Gastrocnemius medialis (tissue), 4 donors: ENCODE results near the gene CCN6. TPM values are rescaled to one million over a fixed set of nuclear protein-coding genes. Genes with fewer than 3 reads are reported as not detected.

Experiments
- ATAC-seq, 2 donors: fragments of 150-250 bp; one replicate each; pipeline ENCODE4 v1.9.1; 2016
- DNase-seq, 2 donors: peaks; one replicate each; pipeline ENCODE4 v3.0.0-alpha.2; 2019
- H3K27ac ChIP-seq, 4 donors: fragments of 200-600 bp; sonication (generic); 1 replicate in 1 of 4; 2 replicates in 3 of 4; pipeline ENCODE4 v1.5.1; 2016 to 2018; ENCODE audit warnings: mild to moderate bottlenecking in 2 of 4, moderate library complexity in 1 of 4
- H3K27me3 ChIP-seq, 3 donors: fragments of 200-600 bp; sonication (generic) in 2 of 3; 1 replicate in 1 of 3; 2 replicates in 2 of 3; pipeline versions ENCODE4 v1.5.1 to v1.6.0; 2016 to 2019; ENCODE audit warnings: mild to moderate bottlenecking in 1 of 3, moderate library complexity in 1 of 3
- H3K36me3 ChIP-seq, 2 donors: fragments of 200-600 bp; sonication (generic) in 1 of 2; one replicate each; pipeline ENCODE4 v1.5.1; 2017 to 2018
- H3K4me1 ChIP-seq, 2 donors: fragments of 200-600 bp; sonication (generic) in 1 of 2; one replicate each; pipeline ENCODE4 v1.5.1; 2016 to 2017; ENCODE audit warnings: mild to moderate bottlenecking in 2 of 2
- H3K4me3 ChIP-seq, 4 donors: fragments of 200-600 bp; sonication (generic) in 3 of 4; 1 replicate in 1 of 4; 2 replicates in 3 of 4; pipeline ENCODE4 v1.5.1; 2016 to 2019; ENCODE audit warnings: mild to moderate bottlenecking in 2 of 4
- H3K9me3 ChIP-seq, 3 donors: fragments of 200-600 bp; sonication (generic) in 2 of 3; 1 replicate in 1 of 3; 2 replicates in 2 of 3; pipeline ENCODE4 v1.5.1; 2016 to 2019
- CTCF ChIP-seq, 5 experiments: fragments of 450-650 bp in 3 of 5; fragments of 200-600 bp in 2 of 5; sonication (generic) in 2 of 5; IDR thresholded peaks in 4 of 5; conservative IDR thresholded peaks in 1 of 5; 1 replicate in 4 of 5; 2 replicates in 1 of 5; pipeline ENCODE4 v1.5.1; 2016 to 2019; ENCODE audit warnings: antibody characterized with exemption in 5 of 5, mild to moderate bottlenecking in 3 of 5, moderate library complexity in 3 of 5
- POLR2A ChIP-seq, 2 donors: fragments of 450-650 bp; IDR thresholded peaks; one replicate each; pipeline ENCODE4 v1.6.1; 2017; ENCODE audit warnings: antibody characterized with exemption in 2 of 2, mild to moderate bottlenecking in 2 of 2, moderate library complexity in 2 of 2
- in situ Hi-C, 4 donors: fragments of 200-750 bp; cut with MboI; loops; one replicate each; pipeline versions ENCODE4 v1.15.0 to v1.8.0; 2017; ENCODE audit warnings: low sequenced_read_pairs in 4 of 4
- intact Hi-C: fragments of 100-400 bp; cut with DNase I; formaldehyde crosslinking; loops from one replicate; pipeline ENCODE4 v1.15.1; 2023; ENCODE audit warnings: low total_unique reads
- total RNA-seq, 4 donors: library from RNA; depleted of rRNA; stranded (reverse); fragments of >200 nt; gene quantifications; one replicate each; pipeline versions ENCODE4 v1.1.0 to v1.2.3, GENCODE V29; 2016

CCN6 gene
- total RNA-seq, 4 donors from 2014 or later: not detected

DNA sequence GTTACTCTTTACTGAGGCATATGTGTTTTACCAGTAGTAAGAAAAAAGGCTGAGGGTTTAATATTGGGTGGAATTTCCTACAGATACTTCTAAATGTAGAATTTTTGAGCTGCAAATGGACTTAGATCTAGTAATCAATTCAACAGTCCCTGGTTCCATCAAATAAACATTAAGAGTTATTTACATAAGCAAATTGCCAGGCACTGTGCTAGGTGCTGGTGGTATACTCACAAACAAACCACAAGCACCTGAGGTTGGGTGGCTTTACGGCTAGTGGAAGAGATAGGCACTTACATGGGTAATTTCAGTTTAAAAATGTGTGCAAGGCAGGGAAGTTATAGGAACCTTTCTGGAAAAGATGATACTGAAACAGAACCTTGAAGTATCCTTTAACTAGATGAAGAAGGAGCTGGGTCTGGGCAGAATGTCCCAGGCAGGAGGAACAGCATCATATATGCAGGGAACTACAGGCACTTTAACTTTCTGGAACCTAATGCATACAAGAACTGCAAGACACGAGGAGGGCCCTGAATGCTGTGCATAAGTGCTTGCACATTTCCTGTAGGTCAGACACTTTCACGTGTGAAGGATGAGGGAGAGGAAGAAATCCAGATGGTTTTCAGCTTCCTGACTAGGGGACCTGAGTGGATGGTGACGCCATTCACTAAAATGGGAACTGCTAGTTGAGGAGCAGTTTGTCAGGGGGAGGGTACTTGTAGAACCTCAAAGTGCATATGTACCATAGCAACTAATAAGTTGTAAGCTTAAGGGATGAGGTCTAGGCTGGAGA, 4.5 kb downstream of the CCN6 start:
- H3K27me3 ChIP-seq: no peaks in the 10 kb centered on the region
- intact Hi-C loops (no loop called here), in situ Hi-C loops (loop anchor here in 1 of 4 donors (25.0 kb wide), 1 partner anchor 796 kb away; a partner anchor contains a TSS)
- no peak overlapping the region for H3K4me3 ChIP-seq
- H3K4me1 ChIP-seq: no peaks in the 10 kb centered on the region
- no peak overlapping the region for H3K27ac ChIP-seq
- TF ChIP-seq CTCF (IDR thresholded peaks at IDR 0.05 in 4 of 5, conservative IDR thresholded peaks at IDR 0.05 in 1 of 5): no peak
- TF ChIP-seq POLR2A (IDR thresholded peaks at IDR 0.05): no peak
- no peak for ATAC-seq
- H3K9me3 ChIP-seq: no peaks in the 10 kb centered on the region
- no peak for DNase-seq
- H3K36me3 ChIP-seq: no peaks in the 10 kb centered on the region

- in situ Hi-C loops: loop anchor here in 1 of 4 donors (25.0 kb wide), 1 partner anchor 799 kb away; a partner anchor contains a TSS
- Histone ChIP-seq H3K4me1 (no peaks in the 10 kb centered on the region), H3K27me3 (no peaks in the 10 kb centered on the region), H3K4me3 (no peak overlapping the region), H3K27ac (no peak overlapping the region), H3K36me3 (no peaks in the 10 kb centered on the region), H3K9me3 (no peaks in the 10 kb centered on the region)
- ATAC-seq: no peak
- TF ChIP-seq CTCF (IDR thresholded peaks at IDR 0.05 in 4 of 5, conservative IDR thresholded peaks at IDR 0.05 in 1 of 5) (no peak), POLR2A (IDR thresholded peaks at IDR 0.05) (no peak)
- intact Hi-C loops: no loop called here
- no peak for DNase-seq
Observed at GRCh38 chr6:112061605-112062004, 7.7 kb downstream of the CCN6 start.

DNA sequence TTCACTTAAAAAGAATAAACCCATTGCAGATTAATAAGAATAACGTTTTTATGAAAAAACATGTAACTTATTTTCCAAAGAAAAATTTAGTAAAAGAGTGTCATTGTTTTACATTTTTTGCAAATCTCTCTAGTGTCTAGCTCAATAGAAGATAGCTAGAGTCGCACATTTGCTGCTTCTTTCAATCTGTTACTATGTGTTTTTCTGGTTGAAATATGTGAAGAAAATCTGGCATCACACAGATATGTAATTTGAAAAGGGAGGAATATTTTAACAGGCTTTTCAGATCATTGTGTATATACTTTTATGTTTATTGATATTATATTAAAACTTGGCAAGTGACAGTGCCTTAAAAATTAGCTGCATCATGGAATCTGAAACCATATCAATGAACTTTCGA, 9.1 kb downstream of the CCN6 start:
- in situ Hi-C loops (loop anchor here in 1 of 4 donors (25.0 kb wide), 1 partner anchor 801 kb away; a partner anchor contains a TSS), intact Hi-C loops (no loop called here)
- no peaks in the 10 kb centered on the region for H3K4me1 ChIP-seq
- no peak overlapping the region for H3K4me3 ChIP-seq
- no peaks in the 10 kb centered on the region for H3K9me3 ChIP-seq
- DNase-seq (no peak), ATAC-seq (no peak)
- no peak for TF ChIP-seq CTCF (IDR thresholded peaks at IDR 0.05 in 4 of 5, conservative IDR thresholded peaks at IDR 0.05 in 1 of 5)
- no peak for TF ChIP-seq POLR2A (IDR thresholded peaks at IDR 0.05)
- no peaks in the 10 kb centered on the region for H3K36me3 ChIP-seq
- H3K27ac ChIP-seq: no peak overlapping the region
- H3K27me3 ChIP-seq: no peaks in the 10 kb centered on the region

DNA sequence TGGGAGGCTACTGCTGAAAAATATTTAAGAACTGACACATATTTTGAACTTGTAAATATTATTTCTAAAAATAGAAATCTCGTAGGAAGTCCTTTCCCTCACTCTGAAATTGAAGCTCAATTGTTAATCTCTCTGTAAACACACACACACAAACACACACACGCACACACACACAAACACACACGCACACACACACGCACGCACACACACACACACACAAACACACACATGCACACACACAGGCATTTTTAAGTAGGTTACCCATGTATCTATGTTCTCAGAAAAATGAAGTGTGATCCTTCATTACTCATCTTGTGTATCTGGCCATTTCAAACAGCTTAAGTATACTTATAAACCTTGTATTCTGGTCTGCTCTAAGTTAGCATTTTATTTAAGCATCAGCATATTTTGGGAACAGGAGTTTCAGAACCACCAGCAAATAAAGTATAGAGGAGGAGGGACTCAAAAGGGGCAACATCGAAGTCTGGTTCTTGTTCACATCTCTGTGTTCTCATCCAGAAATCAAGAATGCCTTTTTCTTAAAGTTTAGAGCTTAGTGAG, 11.6 kb downstream of the CCN6 start:
- Histone ChIP-seq H3K4me3 (no peak overlapping the region), H3K27me3 (no peaks in the 10 kb centered on the region), H3K4me1 (no peaks in the 10 kb centered on the region), H3K36me3 (peaks cover 0 to 14% of the 10 kb centered on the region in 2 donors), H3K27ac (no peak overlapping the region), H3K9me3 (no peaks in the 10 kb centered on the region)
- no peak for ATAC-seq
- no peak for DNase-seq
- intact Hi-C loops (no loop called here), in situ Hi-C loops (loop anchor here in 1 of 4 donors (25.0 kb wide), 1 partner anchor 803 kb away; a partner anchor contains a TSS)
- TF ChIP-seq POLR2A (IDR thresholded peaks at IDR 0.05): no peak
- TF ChIP-seq CTCF (IDR thresholded peaks at IDR 0.05 in 4 of 5, conservative IDR thresholded peaks at IDR 0.05 in 1 of 5): no peak
